Activated naive CD4-positive, alpha-beta T cell treated with Interleukin-2 at 50 U/mL for 16 hours (primary cell): ENCODE data around the gene DISC1.
"Not testable (repeated sequence)": the region's sequence is repeated elsewhere in the genome, so short reads cannot be mapped to it uniquely, and the experiment has no call there.

Experiments used
- DNase-seq: peaks from one replicate; pipeline ENCODE4 v3.0.0-alpha.2; 2020

Gene DISC1

DNA sequence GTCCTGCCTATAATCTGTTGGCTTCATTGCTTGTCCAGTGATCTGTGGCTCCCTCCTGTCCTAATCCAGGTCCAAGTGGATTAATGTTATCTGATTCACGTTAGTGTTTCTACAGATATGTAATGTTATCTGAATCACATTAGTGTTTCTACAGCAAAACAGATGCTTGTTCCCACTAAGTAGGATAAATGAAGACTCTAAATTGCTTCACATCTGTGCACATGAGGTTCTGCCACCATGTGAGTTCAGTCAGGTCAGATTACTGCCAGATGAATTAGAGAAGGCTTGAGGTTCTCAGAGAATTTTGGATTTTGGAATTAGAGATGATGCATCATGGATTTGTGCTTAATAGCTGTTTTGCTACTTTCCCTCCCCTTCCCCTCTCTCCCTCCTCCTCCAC lies 13.2 kb downstream of the DISC1 start:
- DNase-seq = no peak

GRCh38 chr1:231641444-231641843 lies 14.9 kb downstream of the DISC1 start:
- DNase-seq = not testable (repeated sequence)

DNA sequence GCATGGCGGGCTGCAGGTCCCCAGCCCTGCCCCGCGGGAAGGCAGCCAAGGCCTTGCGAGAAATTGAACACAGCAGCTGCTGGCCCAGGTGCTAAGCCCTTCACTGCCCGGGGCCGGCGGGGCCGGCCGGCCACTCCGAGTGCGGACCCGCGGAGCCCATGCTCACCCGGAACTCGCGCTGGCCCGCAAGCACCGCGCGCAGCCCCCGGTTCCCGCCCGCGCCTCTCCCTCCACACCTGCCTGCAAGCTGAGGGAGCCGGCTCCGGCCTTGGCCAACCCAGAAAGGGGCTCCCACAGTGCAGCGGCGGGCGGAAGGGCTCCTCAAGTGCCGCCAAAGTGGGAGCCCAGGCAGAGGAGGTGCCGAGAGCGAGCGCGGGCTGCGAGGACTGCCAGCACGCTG lies 15.5 kb downstream of the DISC1 start:
- DNase-seq = not testable (repeated sequence)

DNA sequence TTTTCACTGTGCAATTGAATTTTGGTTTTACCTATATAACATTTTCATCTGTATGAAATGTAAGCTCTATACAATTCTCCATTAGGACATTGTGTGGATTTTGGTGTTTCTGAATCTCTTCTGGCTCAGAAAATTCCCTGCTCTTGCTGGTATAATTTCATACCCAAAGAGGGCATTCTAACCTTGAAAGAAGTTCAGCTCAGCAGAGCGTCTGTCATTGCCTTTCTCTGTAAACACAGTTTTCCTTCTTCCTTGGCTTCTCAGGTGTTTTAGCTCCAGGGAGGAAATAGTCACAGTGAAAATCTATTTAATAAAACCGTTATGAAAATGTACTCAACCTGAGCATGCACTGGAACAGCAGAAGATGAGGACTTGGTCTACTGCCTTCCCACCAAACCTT lies 16.0 kb downstream of the DISC1 start:
- DNase-seq = no peak

GRCh38 chr1:231643071-231643934 lies 16.7 kb downstream of the DISC1 start:
- no peak for DNase-seq

- DNase-seq = no peak
These were observed 17.3 kb downstream of the DISC1 start for GRCh38 chr1:231643935-231644237.

DNA sequence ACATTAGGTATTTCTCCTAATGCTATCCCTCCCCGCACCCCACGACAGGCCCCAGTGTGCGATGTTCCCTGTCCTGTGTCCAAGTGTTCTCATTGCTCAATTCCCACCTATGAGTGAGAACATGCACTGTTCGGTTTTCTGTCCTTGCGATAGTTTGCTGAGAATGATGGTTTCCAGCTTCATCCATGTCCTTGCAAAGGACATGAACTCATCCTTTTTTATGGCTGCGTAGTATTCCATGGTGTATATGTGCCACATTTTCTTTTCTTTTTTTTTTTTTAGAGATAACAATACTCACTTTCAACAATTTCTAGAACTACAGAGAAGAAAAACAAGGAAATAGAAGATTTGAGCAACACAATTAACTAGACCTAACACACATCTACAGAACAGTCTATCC lies 19.0 kb downstream of the DISC1 start:
- not testable (repeated sequence) for DNase-seq

DNA sequence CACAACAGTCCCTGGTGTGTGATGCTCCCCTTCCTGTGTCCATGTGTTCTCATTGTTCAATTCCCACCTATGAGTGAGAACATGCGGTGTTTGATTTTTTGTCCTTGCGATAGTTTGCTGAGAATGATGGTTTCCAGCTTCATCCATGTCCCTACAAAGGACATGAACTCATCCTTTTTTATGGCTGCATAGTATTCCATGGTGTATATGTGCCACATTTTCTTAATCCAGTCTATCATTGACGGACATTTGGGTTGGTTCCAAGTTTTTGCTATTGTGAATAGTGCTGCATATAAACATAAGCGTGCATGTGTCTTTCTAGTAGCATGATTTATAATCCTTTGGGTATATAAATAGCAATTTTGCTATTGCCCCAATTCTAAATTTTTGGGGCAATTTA lies 19.6 kb downstream of the DISC1 start:
- DNase-seq = not testable (repeated sequence)

- DNase-seq = not testable (repeated sequence)
These were observed 25.2 kb downstream of the DISC1 start for GRCh38 chr1:231651621-231652260.

DNA sequence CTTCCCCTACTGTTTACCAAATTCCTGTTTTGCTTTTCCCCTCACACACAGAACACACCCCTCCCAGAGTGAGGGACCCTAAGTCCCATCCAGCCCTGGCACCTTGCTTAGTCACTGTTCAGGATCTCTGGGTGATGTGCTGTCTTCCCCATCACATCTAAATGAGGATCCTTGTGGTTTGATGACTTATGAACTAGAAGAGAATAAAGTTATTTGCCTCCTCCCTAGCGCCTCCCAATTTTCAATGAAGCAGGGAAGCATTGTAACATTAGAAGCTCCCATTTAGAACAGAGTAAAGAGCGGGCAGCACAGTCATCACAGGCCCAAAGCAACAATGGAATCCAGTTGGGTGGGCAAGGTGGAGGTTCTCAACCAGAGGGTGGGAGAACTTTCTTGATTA lies 27.0 kb downstream of the DISC1 start:
- no peak for DNase-seq

GRCh38 chr1:231656741-231657140 lies 30.2 kb downstream of the DISC1 start:
- DNase-seq = no peak

GRCh38 chr1:231658223-231658622 lies 31.6 kb downstream of the DISC1 start:
- DNase-seq = not testable (repeated sequence)

DNA sequence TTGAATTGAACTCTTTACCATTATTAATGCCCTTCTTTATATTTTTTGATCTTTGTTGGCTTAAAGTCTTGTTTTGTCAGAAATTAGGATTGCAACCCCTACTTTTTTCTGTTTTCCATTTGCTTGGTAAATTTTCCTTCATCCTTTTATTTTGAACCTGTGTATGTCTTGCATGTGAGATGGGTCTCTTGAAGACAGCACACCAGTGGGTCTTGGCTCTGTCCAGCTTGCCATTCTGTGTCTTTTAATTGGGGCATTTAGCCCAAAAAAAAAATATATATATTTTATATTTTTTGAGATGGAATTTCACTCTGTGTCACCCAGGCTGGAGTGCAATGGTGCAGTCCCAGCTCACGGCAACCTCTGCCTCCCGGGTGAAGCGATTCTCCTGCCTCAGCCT lies 33.6 kb downstream of the DISC1 start:
- DNase-seq = no peak

GRCh38 chr1:231663211-231663792 lies 36.7 kb downstream of the DISC1 start:
- no peak for DNase-seq

DNA sequence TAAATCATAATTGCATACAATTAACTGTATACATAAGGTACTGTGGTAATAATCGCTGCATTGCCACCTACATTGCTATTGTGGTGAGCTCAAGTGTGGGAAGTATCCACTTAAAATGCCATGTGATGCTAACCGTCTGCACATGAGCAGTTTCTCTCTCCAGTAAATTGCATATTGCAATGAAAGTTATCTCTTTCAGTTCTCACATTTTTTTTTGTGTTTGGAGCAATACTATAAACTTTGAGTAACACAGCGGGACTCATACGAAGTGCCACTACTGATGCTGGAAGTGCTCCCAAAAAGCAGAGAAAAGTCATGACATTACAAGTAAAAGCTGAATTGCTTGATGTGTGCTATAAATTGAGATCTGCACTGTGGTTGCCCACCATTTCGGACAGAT lies 38.5 kb downstream of the DISC1 start:
- no peak for DNase-seq

GRCh38 chr1:231665726-231666125 lies 39.1 kb downstream of the DISC1 start:
- DNase-seq = no peak

- no peak for DNase-seq
These were observed 39.8 kb downstream of the DISC1 start for GRCh38 chr1:231666220-231666936.

DNA sequence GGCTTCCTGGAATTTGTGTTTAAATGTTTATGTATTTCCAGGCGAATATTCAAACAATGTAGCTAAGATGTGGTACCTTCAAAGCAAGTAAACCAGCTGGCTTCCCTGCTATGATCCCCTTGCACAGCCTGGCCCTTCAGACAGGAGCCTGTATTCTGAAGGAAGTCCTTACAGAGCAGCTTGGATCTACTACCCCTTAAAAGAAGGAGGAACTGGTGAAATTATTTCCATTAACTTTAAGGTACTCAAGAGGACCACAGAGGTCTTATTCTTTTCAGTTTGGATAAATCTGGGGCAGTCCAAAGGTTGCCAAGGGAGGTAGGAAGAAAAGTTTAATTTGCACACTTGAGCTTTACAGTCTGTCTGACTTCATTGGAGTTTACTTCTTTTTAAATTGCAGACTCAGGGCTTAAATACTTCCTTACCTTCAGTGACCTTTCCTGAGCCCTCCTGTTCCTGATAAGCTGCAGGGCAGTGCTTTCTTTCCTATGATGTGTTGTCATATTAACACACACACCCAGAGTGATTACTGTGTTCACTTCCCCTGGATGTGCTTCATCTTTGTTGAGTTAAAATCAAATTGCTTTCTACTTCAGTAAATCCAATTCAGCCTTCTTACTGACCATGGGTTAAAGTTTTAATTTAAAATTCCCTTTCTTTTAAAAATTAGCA lies 40.5 kb downstream of the DISC1 start:
- DNase-seq = no peak

- no peak for DNase-seq
These were observed 41.4 kb downstream of the DISC1 start for GRCh38 chr1:231667896-231668506.

- no peak for DNase-seq
These were observed 42.2 kb downstream of the DISC1 start for GRCh38 chr1:231668826-231669225.

DNA sequence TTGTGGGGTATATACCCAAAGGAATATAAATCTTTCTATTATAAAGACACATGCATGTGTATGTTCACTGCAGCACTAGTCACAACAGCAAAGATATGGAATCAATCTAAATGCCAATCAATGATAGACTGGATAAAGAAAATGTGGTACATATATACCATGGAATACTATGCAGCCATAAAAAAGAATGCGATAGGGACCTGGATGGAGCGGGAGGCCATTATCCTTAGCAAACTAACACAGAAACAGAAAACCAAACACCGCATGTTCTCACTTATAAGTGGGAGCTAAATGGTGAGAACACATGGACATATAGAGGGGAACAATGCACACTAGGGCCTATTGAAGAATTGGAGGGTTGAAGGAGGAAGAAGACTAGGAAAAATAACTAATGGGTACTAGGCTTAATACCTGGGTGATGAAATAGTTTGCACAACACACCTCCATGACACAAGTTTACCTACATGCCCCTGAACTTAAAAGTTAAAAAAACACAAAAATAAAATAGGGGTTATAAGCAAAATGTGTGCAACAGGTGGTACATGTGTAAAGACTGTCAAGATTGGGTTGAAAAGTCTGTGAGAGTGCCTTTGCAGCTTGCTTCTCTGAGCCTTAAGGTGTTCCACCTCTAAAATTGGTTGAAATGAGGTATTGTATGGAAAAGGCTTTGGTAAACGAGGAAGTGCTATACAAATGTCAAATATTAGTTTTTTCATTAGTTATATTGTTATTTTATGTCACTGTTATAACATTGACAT lies 43.5 kb downstream of the DISC1 start:
- DNase-seq = not testable (repeated sequence)

DNA sequence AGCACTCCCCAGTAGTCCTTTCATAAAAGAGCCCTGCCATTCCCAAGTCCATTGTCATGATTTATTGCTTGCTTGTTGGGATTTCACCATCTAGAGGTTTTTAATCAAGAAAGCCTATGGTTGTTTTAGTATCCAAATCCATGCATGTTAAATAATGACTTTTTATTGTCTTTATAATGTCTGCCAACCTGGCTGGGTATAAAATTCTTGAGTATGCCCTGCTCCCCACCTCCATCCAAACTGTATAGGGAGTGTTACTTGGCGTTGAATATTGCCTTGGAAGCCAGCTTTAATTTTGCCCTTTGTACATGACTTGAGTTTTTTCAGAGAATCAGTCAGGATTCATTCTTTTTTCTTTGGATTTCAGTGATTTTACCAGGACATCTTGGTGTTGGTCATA lies 44.2 kb downstream of the DISC1 start:
- DNase-seq = no peak
